K562 (cell line): ENCODE data around the gene ITGA7. TPM values are rescaled to one million over a fixed set of nuclear protein-coding genes. Genes with fewer than 3 reads are reported as not detected.

Experiments used
- CEBPZ ChIP-seq: fragments of 150-350 bp; IDR thresholded peaks from 2 replicates; pipeline ENCODE4 v1.6.1; 2014; ENCODE audit warnings: low read depth, mild to moderate bottlenecking, low read length, borderline replicate concordance
- CREB3L1 ChIP-seq: fragments of 450-650 bp; IDR thresholded peaks from 2 replicates; pipeline ENCODE4 v1.6.1; 2014; ENCODE audit warnings: low read depth, mild to moderate bottlenecking, moderate library complexity, borderline replicate concordance
- HLTF ChIP-seq: fragments of 450-650 bp; IDR thresholded peaks from 2 replicates; pipeline ENCODE4 v1.6.1; 2016
- KAT7 ChIP-seq: sonication (generic); formaldehyde crosslinking; IDR thresholded peaks from 2 replicates; pipeline ENCODE4 v1.8.0; 2022; ENCODE audit warnings: missing genetic modification reagents, mild to moderate bottlenecking, borderline replicate concordance
- MBD1 ChIP-seq: fragments of 250-450 bp; sonication (Bioruptor Pico); IDR thresholded peaks from 2 replicates; pipeline ENCODE4 v1.8.0; 2022; ENCODE audit warnings: inconsistent platforms
- MYNN ChIP-seq, 2 experiments: sonication (generic); formaldehyde crosslinking in 1 of 2; IDR thresholded peaks; 2 replicates each; pipeline versions ENCODE4 v1.5.0 to v1.6.1; 2016 to 2020; ENCODE audit warnings: antibody characterized with exemption in 1 of 2, missing genetic modification reagents in 1 of 2
- RBFOX2 ChIP-seq: fragments of 200-400 bp; formaldehyde crosslinking; IDR thresholded peaks from 2 replicates; pipeline ENCODE4 v1.6.1; 2017; ENCODE audit warnings: low read depth, mild to moderate bottlenecking, low read length, moderate library complexity
- TOE1 ChIP-seq, 2 experiments: fragments of 450-650 bp in 1 of 2; sonication (generic) in 1 of 2; formaldehyde crosslinking in 1 of 2; IDR thresholded peaks; 2 replicates each; pipeline versions ENCODE4 v1.7.1 to v1.8.0; 2016 to 2022; ENCODE audit warnings: borderline replicate concordance in 2 of 2, mild to moderate bottlenecking in 2 of 2, antibody characterized with exemption in 1 of 2, inconsistent platforms in 1 of 2, low read depth in 1 of 2, missing genetic modification reagents in 1 of 2, moderate library complexity in 1 of 2
- ZNF253 ChIP-seq: fragments of 250-450 bp; sonication (Bioruptor Pico); conservative IDR thresholded peaks from 2 replicates; pipeline ENCODE4 v1.6.1; 2021; ENCODE audit warnings: mild to moderate bottlenecking
- ZNF57 ChIP-seq: fragments of 450-650 bp; formaldehyde crosslinking; IDR thresholded peaks from 2 replicates; pipeline ENCODE4 v1.4.0; 2020; ENCODE audit warnings: mild to moderate bottlenecking, moderate library complexity
- polyA plus RNA-seq, 8 experiments: library from polyadenylated mRNA; depleted of rRNA in 4 of 8; stranded (reverse) in 5 of 8; unstranded in 3 of 8; fragments of >200 nt; fragmentation: Nextera tagmentation in 2 of 8; fragmentation: Illumina TruSeq in 1 of 8; extraction: Ambion mirVana in 2 of 8; extraction: Trizol in 1 of 8; gene quantifications; 2 replicates each; pipeline versions ENCODE4 v1.2.1 to v1.2.3, GENCODE V29; 2011 to 2014; ENCODE audit warnings: inconsistent platforms in 1 of 8, missing spikeins in 1 of 8
- total RNA-seq, 7 experiments: library from RNA; depleted of rRNA in 6 of 7; stranded (reverse); fragments of >200 nt in 6 of 7; fragmentation: Illumina TruSeq in 2 of 7; extraction: Trizol in 2 of 7; gene quantifications; 2 replicates each; pipeline versions ENCODE4 v1.2.1 to v1.2.3, GENCODE V29; 2011 to 2021; ENCODE audit warnings: low replicate concordance in 1 of 7

The ITGA7 gene
- total and polyA plus RNA-seq, 9 of the 15 experiments (the other 6 are each of a cell fraction or from before 2014, with no cell fraction given): 0.11 to 2.3 (median 0.56) TPM; not detected in 1

GRCh38 chr12:55718624-55719275, 11.0 kb upstream of the ITGA7 start (continued):
- TF ChIP-seq CEBPZ (no peak), RBFOX2 (no peak), HLTF (no peak), MBD1 (CRISPR knock-in tag) (no peak), MYNN (IDR thresholded peaks at IDR 0.05) (no peak), MYNN (CRISPR knock-in tag; IDR thresholded peaks at IDR 0.05) (no peak), KAT7 (CRISPR knock-in tag) (no peak), CREB3L1 (no peak), TOE1 (IDR thresholded peaks at IDR 0.05; ENCODE audit: borderline replicate concordance) (no peak), TOE1 (CRISPR knock-in tag; IDR thresholded peaks at IDR 0.05; ENCODE audit: borderline replicate concordance, low read depth) (no peak), ZNF57 (CRISPR knock-in tag) (no peak), ZNF253 (CRISPR knock-in tag) (no peak)
